Measurements from ENCODE around the gene PTPRN2. TPM values are rescaled to one million over a fixed set of nuclear protein-coding genes. Genes with fewer than 3 reads are reported as not detected.

The PTPRN2 gene
- total and polyA plus RNA-seq, 9 of the 15 experiments (the other 6 are each of a cell fraction or from before 2014, with no cell fraction given), result not detected

DNA sequence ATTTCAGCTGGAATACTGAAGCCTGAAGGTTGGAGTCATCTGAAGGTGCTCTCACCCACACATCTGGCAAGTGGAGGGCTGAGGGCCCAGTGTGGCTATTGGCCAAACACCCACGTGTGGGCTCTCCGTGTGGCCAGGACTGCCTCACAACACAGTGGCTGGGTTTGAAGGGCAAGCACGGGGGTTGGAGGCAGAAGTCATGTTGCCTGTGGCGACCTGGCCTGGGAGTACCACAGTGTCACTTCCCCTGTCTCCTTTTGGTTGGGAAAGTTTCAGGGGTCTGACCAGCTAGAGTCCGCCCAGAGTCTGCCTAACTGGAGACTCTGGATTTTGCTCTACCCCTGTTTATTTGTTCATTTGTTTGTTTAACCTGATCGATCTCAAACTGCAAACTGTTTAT, 1081.4 kb downstream of the PTPRN2 start:
- DNase-seq (ENCODE audit: extremely low read depth in 1 of 4, low spot score in 3 of 4) (no peak), ATAC-seq (no peak), FAIRE-seq (no peak)
- 2% methylated on average over 6 of the region's 6 CpGs for WGBS (ENCODE audit: insufficient coverage, low coverage, missing lambda C conversion rate)
- H3K27me3 ChIP-seq (ENCODE audit: control insufficient read depth in 2 of 2, insufficient read depth in 2 of 2, low read length in 2 of 2), result peaks cover 12 to 41% of the 10 kb centered on the region in 2 experiments; a peak in 4 of 5 replicates
- no peaks in the 10 kb centered on the region for H3K9me3 ChIP-seq (replicated peaks; ENCODE audit: control insufficient read depth, insufficient read depth, low read depth, low read length)
- POLR2A ChIA-PET, result no interaction called here
- intact Hi-C loops (cut with micrococcal nuclease), result no loop called here
- no peak overlapping the region for H3K9ac ChIP-seq (ENCODE audit: insufficient read depth in 1 of 2, low read depth in 2 of 2, low read length in 2 of 2)
- H3K36me3 ChIP-seq (ENCODE audit: control insufficient read depth, insufficient read depth, low read length), result no peaks in the 10 kb centered on the region
- H4K20me1 ChIP-seq (replicated peaks; ENCODE audit: control insufficient read depth, insufficient read depth, low read length), result no peaks in the 10 kb centered on the region
- H2AFZ ChIP-seq (ENCODE audit: low read depth, low read length), result no peak overlapping the region
- peaks cover 0 to 6% of the 10 kb centered on the region in 2 experiments; a peak in 1 of 5 replicates for H3K4me1 ChIP-seq (replicated peaks in 1 of 2; ENCODE audit: control insufficient read depth in 2 of 2, insufficient read depth in 2 of 2, low read length in 2 of 2)
- H3K4me3 ChIP-seq, result no peak overlapping the region
- H3K4me2 ChIP-seq (ENCODE audit: insufficient read depth, low read length), result no peak overlapping the region
- H3K9me1 ChIP-seq (ENCODE audit: control insufficient read depth, insufficient read depth, low read length), result no peaks in the 10 kb centered on the region
- no peak overlapping the region for H3K27ac ChIP-seq (ENCODE audit: extremely low read depth, low read depth, low read length)
- in situ Hi-C loops (cut with MboI), result no loop called here
- TF ChIP-seq NR4A1 (CRISPR knock-in tag; IDR thresholded peaks at IDR 0.05) (no peak), NR4A1 (tag; IDR thresholded peaks at IDR 0.05) (no peak), ETV6 (IDR thresholded peaks at IDR 0.05; ENCODE audit: borderline replicate concordance in 1 of 2, low read depth in 2 of 2, low read length in 1 of 2) (no peak), ETV6 (CRISPR knock-in tag; IDR thresholded peaks at IDR 0.05; ENCODE audit: borderline replicate concordance) (no peak), RFX7 (CRISPR knock-in tag; IDR thresholded peaks at IDR 0.05) (no peak), ZNF668 (CRISPR knock-in tag; IDR thresholded peaks at IDR 0.05) (no peak), CBFB (CRISPR knock-in tag; IDR thresholded peaks at IDR 0.05) (no peak), ZNF766 (CRISPR knock-in tag; conservative IDR thresholded peaks at IDR 0.05) (no peak), NFRKB (IDR thresholded peaks at IDR 0.05; ENCODE audit: low read depth) (no peak), ZSCAN29 (IDR thresholded peaks at IDR 0.05) (no peak), HDAC6 (IDR thresholded peaks at IDR 0.05; ENCODE audit: low read depth, low read length) (no peak), HEY1 (CRISPR knock-in tag; IDR thresholded peaks at IDR 0.05; ENCODE audit: borderline replicate concordance) (no peak)
- TF ChIP-seq, protein P1, sequence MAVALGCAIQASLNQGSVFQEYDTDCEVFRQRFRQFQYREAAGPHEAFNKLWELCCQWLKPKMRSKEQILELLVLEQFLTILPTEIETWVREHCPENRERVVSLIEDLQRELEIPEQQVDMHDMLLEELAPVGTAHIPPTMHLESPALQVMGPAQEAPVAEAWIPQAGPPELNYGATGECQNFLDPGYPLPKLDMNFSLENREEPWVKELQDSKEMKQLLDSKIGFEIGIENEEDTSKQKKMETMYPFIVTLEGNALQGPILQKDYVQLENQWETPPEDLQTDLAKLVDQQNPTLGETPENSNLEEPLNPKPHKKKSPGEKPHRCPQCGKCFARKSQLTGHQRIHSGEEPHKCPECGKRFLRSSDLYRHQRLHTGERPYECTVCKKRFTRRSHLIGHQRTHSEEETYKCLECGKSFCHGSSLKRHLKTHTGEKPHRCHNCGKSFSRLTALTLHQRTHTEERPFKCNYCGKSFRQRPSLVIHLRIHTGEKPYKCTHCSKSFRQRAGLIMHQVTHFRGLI (CRISPR knock-in tag; IDR thresholded peaks at IDR 0.05), result no peak
- TF ChIP-seq, protein P2, sequence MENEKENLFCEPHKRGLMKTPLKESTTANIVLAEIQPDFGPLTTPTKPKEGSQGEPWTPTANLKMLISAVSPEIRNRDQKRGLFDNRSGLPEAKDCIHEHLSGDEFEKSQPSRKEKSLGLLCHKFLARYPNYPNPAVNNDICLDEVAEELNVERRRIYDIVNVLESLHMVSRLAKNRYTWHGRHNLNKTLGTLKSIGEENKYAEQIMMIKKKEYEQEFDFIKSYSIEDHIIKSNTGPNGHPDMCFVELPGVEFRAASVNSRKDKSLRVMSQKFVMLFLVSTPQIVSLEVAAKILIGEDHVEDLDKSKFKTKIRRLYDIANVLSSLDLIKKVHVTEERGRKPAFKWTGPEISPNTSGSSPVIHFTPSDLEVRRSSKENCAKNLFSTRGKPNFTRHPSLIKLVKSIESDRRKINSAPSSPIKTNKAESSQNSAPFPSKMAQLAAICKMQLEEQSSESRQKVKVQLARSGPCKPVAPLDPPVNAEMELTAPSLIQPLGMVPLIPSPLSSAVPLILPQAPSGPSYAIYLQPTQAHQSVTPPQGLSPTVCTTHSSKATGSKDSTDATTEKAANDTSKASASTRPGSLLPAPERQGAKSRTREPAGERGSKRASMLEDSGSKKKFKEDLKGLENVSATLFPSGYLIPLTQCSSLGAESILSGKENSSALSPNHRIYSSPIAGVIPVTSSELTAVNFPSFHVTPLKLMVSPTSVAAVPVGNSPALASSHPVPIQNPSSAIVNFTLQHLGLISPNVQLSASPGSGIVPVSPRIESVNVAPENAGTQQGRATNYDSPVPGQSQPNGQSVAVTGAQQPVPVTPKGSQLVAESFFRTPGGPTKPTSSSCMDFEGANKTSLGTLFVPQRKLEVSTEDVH (IDR thresholded peaks at IDR 0.05; ENCODE audit: low read depth, partially characterized antibody), result no peak
- TF ChIP-seq, protein P3, sequence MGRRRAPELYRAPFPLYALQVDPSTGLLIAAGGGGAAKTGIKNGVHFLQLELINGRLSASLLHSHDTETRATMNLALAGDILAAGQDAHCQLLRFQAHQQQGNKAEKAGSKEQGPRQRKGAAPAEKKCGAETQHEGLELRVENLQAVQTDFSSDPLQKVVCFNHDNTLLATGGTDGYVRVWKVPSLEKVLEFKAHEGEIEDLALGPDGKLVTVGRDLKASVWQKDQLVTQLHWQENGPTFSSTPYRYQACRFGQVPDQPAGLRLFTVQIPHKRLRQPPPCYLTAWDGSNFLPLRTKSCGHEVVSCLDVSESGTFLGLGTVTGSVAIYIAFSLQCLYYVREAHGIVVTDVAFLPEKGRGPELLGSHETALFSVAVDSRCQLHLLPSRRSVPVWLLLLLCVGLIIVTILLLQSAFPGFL (CRISPR knock-in tag; IDR thresholded peaks at IDR 0.05), result no peak
- TF ChIP-seq, protein P4, sequence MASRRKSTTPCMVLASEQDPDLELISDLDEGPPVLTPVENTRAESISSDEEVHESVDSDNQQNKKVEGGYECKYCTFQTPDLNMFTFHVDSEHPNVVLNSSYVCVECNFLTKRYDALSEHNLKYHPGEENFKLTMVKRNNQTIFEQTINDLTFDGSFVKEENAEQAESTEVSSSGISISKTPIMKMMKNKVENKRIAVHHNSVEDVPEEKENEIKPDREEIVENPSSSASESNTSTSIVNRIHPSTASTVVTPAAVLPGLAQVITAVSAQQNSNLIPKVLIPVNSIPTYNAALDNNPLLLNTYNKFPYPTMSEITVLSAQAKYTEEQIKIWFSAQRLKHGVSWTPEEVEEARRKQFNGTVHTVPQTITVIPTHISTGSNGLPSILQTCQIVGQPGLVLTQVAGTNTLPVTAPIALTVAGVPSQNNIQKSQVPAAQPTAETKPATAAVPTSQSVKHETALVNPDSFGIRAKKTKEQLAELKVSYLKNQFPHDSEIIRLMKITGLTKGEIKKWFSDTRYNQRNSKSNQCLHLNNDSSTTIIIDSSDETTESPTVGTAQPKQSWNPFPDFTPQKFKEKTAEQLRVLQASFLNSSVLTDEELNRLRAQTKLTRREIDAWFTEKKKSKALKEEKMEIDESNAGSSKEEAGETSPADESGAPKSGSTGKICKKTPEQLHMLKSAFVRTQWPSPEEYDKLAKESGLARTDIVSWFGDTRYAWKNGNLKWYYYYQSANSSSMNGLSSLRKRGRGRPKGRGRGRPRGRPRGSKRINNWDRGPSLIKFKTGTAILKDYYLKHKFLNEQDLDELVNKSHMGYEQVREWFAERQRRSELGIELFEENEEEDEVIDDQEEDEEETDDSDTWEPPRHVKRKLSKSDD (conservative IDR thresholded peaks at IDR 0.05; ENCODE audit: low read length), result no peak
- BruUV-seq (replicated peaks), result no TSS peak
- CTCF ChIA-PET (ENCODE audit: low intra/inter-chr PET ratio), result no interaction called here
- no peaks in the 10 kb centered on the region for H3K79me2 ChIP-seq (ENCODE audit: control insufficient read depth, insufficient read depth, low read length)
